K562 (cell line): ENCODE measurements around the gene PDE3A. TPM values are rescaled to one million over a fixed set of nuclear protein-coding genes. Genes with fewer than 3 reads are reported as not detected.

ENCODE experiments used
- ATAC-seq: fragments of 200-7000 bp; cut with Tn5 transposase; 3 replicates; pipeline ENCODE4 v1.9.1; 2020; ENCODE audit warnings: moderate library complexity
- BruUV-seq: library from RNA; stranded (reverse); fragments of 400-500 nt; replicated peaks from 2 replicates; lab custom pipeline; 2021; lab: Mats Ljungman, UMichigan
- CTCF ChIA-PET: fragments of 300-600 bp; formaldehyde crosslinking; extraction: SDS; loops from one replicate; lab custom pipeline; 2021; ENCODE audit warnings: low intra/inter-chr PET ratio; lab: Yijun Ruan, JAX
- POLR2A ChIA-PET: fragments of 300-600, 350-650 bp; sonication (Branson Sonifier 250); formaldehyde crosslinking; extraction: SDS; loops from one replicate; lab custom pipeline; 2021; ENCODE audit warnings: antibody characterized with exemption, inconsistent platforms; lab: Yijun Ruan, JAX
- DNase-seq, 4 experiments: peaks; one replicate each; pipeline versions ENCODE4 v3.0.0 to v3.0.0-alpha.2; 2011 to 2018; ENCODE audit warnings: low spot score in 3 of 4, mixed read lengths in 3 of 4; ENCODE audit errors: extremely low read depth in 1 of 4
- FAIRE-seq: peaks from 2 replicates; lab custom pipeline; 2011; peaks lifted over from hg19 to GRCh38; lab: Jason Lieb, UNC
- H2AFZ ChIP-seq: 2 replicates; pipeline ENCODE4 v1.6.0; 2011; ENCODE audit warnings: low read depth, low read length, control low read depth, inconsistent platforms
- H3K27ac ChIP-seq: fragments of 200-600 bp; 3 replicates; pipeline ENCODE4 v1.8.0; 2011; ENCODE audit warnings: low read depth, mild to moderate bottlenecking, control low read depth, inconsistent platforms, low read length, moderate library complexity, mixed read lengths; ENCODE audit errors: extremely low read depth
- H3K27me3 ChIP-seq, 2 experiments: fragments of 300-600 bp in 1 of 2; 2 replicates in 1 of 2; 3 replicates in 1 of 2; pipeline versions ENCODE4 v1.6.0 to v1.8.0; 2011; ENCODE audit warnings: inconsistent platforms in 2 of 2, low read length in 2 of 2, mild to moderate bottlenecking in 1 of 2, mixed read lengths in 1 of 2, moderate library complexity in 1 of 2; ENCODE audit not compliant: control insufficient read depth in 2 of 2, insufficient read depth in 2 of 2
- H3K36me3 ChIP-seq: fragments of 300-600 bp; 3 replicates; pipeline ENCODE4 v1.8.0; 2011; ENCODE audit warnings: mild to moderate bottlenecking, low read length, inconsistent platforms; ENCODE audit not compliant: control insufficient read depth, insufficient read depth
- H3K4me1 ChIP-seq, 2 experiments: fragments of 200-600 bp in 1 of 2; replicated peaks in 1 of 2; 2 replicates in 1 of 2; 3 replicates in 1 of 2; pipeline versions ENCODE4 v1.5.1 to v1.8.0; 2011; ENCODE audit warnings: inconsistent platforms in 2 of 2, low read length in 2 of 2, mild to moderate bottlenecking in 1 of 2, mixed read lengths in 1 of 2, moderate library complexity in 1 of 2; ENCODE audit not compliant: control insufficient read depth in 2 of 2, insufficient read depth in 2 of 2
- H3K4me2 ChIP-seq: 2 replicates; pipeline ENCODE4 v1.6.1; 2011; ENCODE audit warnings: low read length, control low read depth, inconsistent platforms, mixed read lengths; ENCODE audit not compliant: insufficient read depth
- H3K4me3 ChIP-seq: fragments of 200-600 bp; sonication (generic), shearing (Covaris generic); 2 replicates; pipeline ENCODE4 v1.5.1; 2016; ENCODE audit warnings: control low read depth, inconsistent platforms
- H3K79me2 ChIP-seq: fragments of 200-600 bp; 3 replicates; pipeline ENCODE4 v1.8.0; 2011; ENCODE audit warnings: low read length, inconsistent platforms; ENCODE audit not compliant: control insufficient read depth, insufficient read depth
- H3K9ac ChIP-seq, 2 experiments: 2 replicates each; pipeline versions ENCODE4 v1.6.0 to v1.6.1; 2011; ENCODE audit warnings: low read depth in 2 of 2, low read length in 2 of 2, control low read depth in 1 of 2, inconsistent platforms in 1 of 2, mild to moderate bottlenecking in 1 of 2, mixed read lengths in 1 of 2; ENCODE audit not compliant: insufficient read depth in 1 of 2
- H3K9me1 ChIP-seq: one replicate; pipeline ENCODE4 v1.6.0; 2011; ENCODE audit warnings: inconsistent platforms, mild to moderate bottlenecking, low read length, moderate library complexity; ENCODE audit not compliant: control insufficient read depth, insufficient read depth
- H3K9me3 ChIP-seq: replicated peaks from 2 replicates; pipeline ENCODE4 v1.5.1; 2011; ENCODE audit warnings: low read depth, low read length, inconsistent platforms; ENCODE audit not compliant: control insufficient read depth, insufficient read depth
- H4K20me1 ChIP-seq: replicated peaks from 2 replicates; pipeline ENCODE4 v1.6.1; 2011; ENCODE audit warnings: low read length, inconsistent platforms, mixed read lengths; ENCODE audit not compliant: control insufficient read depth, insufficient read depth
- CBX3 ChIP-seq, 2 experiments: IDR thresholded peaks; 1 replicate in 1 of 2; 2 replicates in 1 of 2; pipeline ENCODE4 v1.6.1; 2012; ENCODE audit warnings: inconsistent platforms in 2 of 2, low read length in 2 of 2, borderline replicate concordance in 1 of 2, control low read depth in 1 of 2
- DEAF1 ChIP-seq: fragments of 450-650 bp; formaldehyde crosslinking; IDR thresholded peaks from 2 replicates; pipeline ENCODE4 v1.4.0; 2020; ENCODE audit warnings: mild to moderate bottlenecking, moderate library complexity
- E2F5 ChIP-seq: sonication (generic); formaldehyde crosslinking; IDR thresholded peaks from 2 replicates; pipeline ENCODE4 v1.8.0; 2022; ENCODE audit warnings: mild to moderate bottlenecking, missing genetic modification reagents
- ELK1 ChIP-seq: sonication (generic); formaldehyde crosslinking; IDR thresholded peaks from 2 replicates; pipeline ENCODE4 v1.8.1; 2022; ENCODE audit warnings: missing genetic modification reagents
- IRF1 ChIP-seq: sonication (generic); formaldehyde crosslinking; IDR thresholded peaks from 2 replicates; pipeline ENCODE4 v1.8.0; 2022; ENCODE audit warnings: missing genetic modification reagents, mild to moderate bottlenecking, borderline replicate concordance
- NFIC ChIP-seq: fragments of 450-650 bp; IDR thresholded peaks from 2 replicates; pipeline ENCODE4 v1.6.1; 2017; ENCODE audit warnings: mild to moderate bottlenecking, inconsistent platforms
- POLR2H ChIP-seq: IDR thresholded peaks from 2 replicates; pipeline ENCODE4 v1.6.1; 2016; ENCODE audit warnings: missing genetic modification characterization, low read depth, mild to moderate bottlenecking, control low read depth, missing compliant biosample characterization, moderate library complexity
- RFX1 ChIP-seq: fragments of 450-650 bp; IDR thresholded peaks from 2 replicates; pipeline ENCODE4 v1.6.1; 2016; ENCODE audit warnings: mild to moderate bottlenecking, moderate library complexity
- SIX5 ChIP-seq, 2 experiments: IDR thresholded peaks; 2 replicates each; pipeline ENCODE4 v1.6.1; 2011; ENCODE audit warnings: low read length in 2 of 2, borderline replicate concordance in 1 of 2, low read depth in 1 of 2, mild to moderate bottlenecking in 1 of 2, moderate library complexity in 1 of 2; ENCODE audit not compliant: insufficient read depth in 1 of 2
- STAT5A ChIP-seq: IDR thresholded peaks from 2 replicates; pipeline ENCODE4 v1.6.1; 2012; ENCODE audit warnings: low read length, inconsistent platforms, borderline replicate concordance
- TBL1XR1 ChIP-seq, 2 experiments: IDR thresholded peaks; 2 replicates each; pipeline ENCODE4 v1.6.1; 2012; ENCODE audit warnings: improper control_type of control experiment in 2 of 2, low read length in 2 of 2, mild to moderate bottlenecking in 1 of 2
- ZBTB34 ChIP-seq: fragments of 250-450 bp; sonication (Bioruptor Pico); IDR thresholded peaks from 2 replicates; pipeline ENCODE4 v1.8.0; 2021; ENCODE audit warnings: mild to moderate bottlenecking, moderate library complexity
- ZNF134 ChIP-seq: fragments of 250-450 bp; sonication (Bioruptor Pico); conservative IDR thresholded peaks from 2 replicates; pipeline ENCODE4 v1.4.0; 2020
- ZNF699 ChIP-seq: fragments of 250-450 bp; sonication (Bioruptor Pico); IDR thresholded peaks from 2 replicates; pipeline ENCODE4 v1.8.0; 2021; ENCODE audit warnings: mild to moderate bottlenecking, moderate library complexity; ENCODE audit not compliant: insufficient replicate concordance
- WGBS: fragments of 100-300 bp; shearing (Covaris generic); methylation state at CpG from one replicate; pipeline ENCODE4 v1.1.6; 2016; ENCODE audit warnings: low coverage, mixed read lengths; ENCODE audit not compliant: insufficient coverage; ENCODE audit errors: missing lambda C conversion rate; 5-methylcytosine and 5-hydroxymethylcytosine counted together
- in situ Hi-C: fragments of 300-500 bp; cut with MboI; formaldehyde crosslinking; loops from 4 replicates; pipeline ENCODE4 v1.15.0; 2018; ENCODE audit warnings: inconsistent platforms, mixed read lengths
- intact Hi-C: fragments of 100-400 bp; cut with micrococcal nuclease; formaldehyde crosslinking; loops from 2 replicates; pipeline ENCODE4 v1.14.2; 2022
- polyA plus RNA-seq, 8 experiments: library from polyadenylated mRNA; depleted of rRNA in 4 of 8; stranded (reverse) in 5 of 8; unstranded in 3 of 8; fragments of >200 nt; fragmentation: Nextera tagmentation in 2 of 8; fragmentation: Illumina TruSeq in 1 of 8; extraction: Ambion mirVana in 2 of 8; extraction: Trizol in 1 of 8; gene quantifications; 2 replicates each; pipeline versions ENCODE4 v1.2.1 to v1.2.3, GENCODE V29; 2011 to 2014; ENCODE audit warnings: inconsistent platforms in 1 of 8, missing spikeins in 1 of 8
- total RNA-seq, 7 experiments: library from RNA; depleted of rRNA in 6 of 7; stranded (reverse); fragments of >200 nt in 6 of 7; fragmentation: Illumina TruSeq in 2 of 7; extraction: Trizol in 2 of 7; gene quantifications; 2 replicates each; pipeline versions ENCODE4 v1.2.1 to v1.2.3, GENCODE V29; 2011 to 2021; ENCODE audit warnings: low replicate concordance in 1 of 7

PDE3A gene
- total and polyA plus RNA-seq, 9 of the 15 experiments (the other 6 are each of a cell fraction or from before 2014, with no cell fraction given) = 0.02 TPM; not detected in 8

GRCh38 chr12:20409607-20410377 lies 41.5 kb downstream of the PDE3A start (continued):
- no peak for TF ChIP-seq RFX1
- TF ChIP-seq IRF1 = no peak

GRCh38 chr12:20410734-20411133 lies 42.4 kb downstream of the PDE3A start:
- POLR2A ChIA-PET = no interaction called here
- no peak overlapping the region for H3K9ac ChIP-seq
- H3K27ac ChIP-seq = no peak overlapping the region
- no peaks in the 10 kb centered on the region for H3K27me3 ChIP-seq
- no peaks in the 10 kb centered on the region for H3K9me1 ChIP-seq
- H3K4me2 ChIP-seq = no peak overlapping the region
- FAIRE-seq (no peak), DNase-seq (no peak), ATAC-seq (no peak)
- no peak overlapping the region for H2AFZ ChIP-seq
- H4K20me1 ChIP-seq = no peaks in the 10 kb centered on the region
- CTCF ChIA-PET = no interaction called here
- H3K4me1 ChIP-seq = no peaks in the 10 kb centered on the region
- no TSS peak for BruUV-seq
- H3K9me3 ChIP-seq = no peaks in the 10 kb centered on the region
- intact Hi-C loops = no loop called here
- WGBS = 0% methylated on average over 1 of the region's 1 CpG
- H3K79me2 ChIP-seq = no peaks in the 10 kb centered on the region
- no peak overlapping the region for H3K4me3 ChIP-seq
- in situ Hi-C loops = no loop called here
- no peaks in the 10 kb centered on the region for H3K36me3 ChIP-seq
- TF ChIP-seq ZNF134 (CRISPR knock-in tag) (no peak), TBL1XR1 (IDR thresholded peaks at IDR 0.05; ENCODE audit: low read length in 2 of 2) (no peak), NFIC (no peak), CBX3 (IDR thresholded peaks at IDR 0.05; ENCODE audit: borderline replicate concordance in 1 of 2, low read length in 2 of 2) (no peak), POLR2H (tag) (no peak), STAT5A (no peak), DEAF1 (CRISPR knock-in tag) (no peak), E2F5 (CRISPR knock-in tag) (no peak), SIX5 (IDR thresholded peaks at IDR 0.05; ENCODE audit: borderline replicate concordance in 1 of 2, insufficient read depth in 1 of 2, low read depth in 1 of 2, low read length in 2 of 2) (no peak), ZNF699 (CRISPR knock-in tag) (no peak), ELK1 (no peak), ZBTB34 (CRISPR knock-in tag) (no peak)
